Fibroblast of the aortic adventitia (primary cell): ENCODE measurements around the gene TP53I3. TPM values are rescaled to one million over a fixed set of nuclear protein-coding genes. Genes with fewer than 3 reads are reported as not detected.
"Not testable (repeated sequence)": the region's sequence is repeated elsewhere in the genome, so short reads cannot be mapped to it uniquely, and the experiment has no call there.

ENCODE experiments used
- DNase-seq: peaks from one replicate; pipeline ENCODE4 v3.0.0-alpha.2; 2010; ENCODE audit warnings: low read depth
- H3K4me3 ChIP-seq: 2 replicates; pipeline ENCODE4 v1.5.1; 2011; ENCODE audit warnings: low read depth, mild to moderate bottlenecking, control low read depth, low read length, moderate library complexity
- CTCF ChIP-seq: IDR thresholded peaks from 2 replicates; pipeline ENCODE4 v1.5.1; 2011; ENCODE audit warnings: mild to moderate bottlenecking, low read length, control low read depth, inconsistent platforms; ENCODE audit not compliant: insufficient read depth
- total RNA-seq: library from RNA; depleted of rRNA; stranded (reverse); fragments of >200 nt; gene quantifications from 2 replicates; pipeline ENCODE4 v1.2.3, GENCODE V29; 2012; ENCODE audit warnings: low replicate concordance

The TP53I3 gene
- total RNA-seq, 1 donor, result 38.7 TPM

- no peak overlapping the region for H3K4me3 ChIP-seq
- no peak for DNase-seq
- TF ChIP-seq CTCF, result no peak
These were observed 18.0 kb upstream of the TP53I3 start for GRCh38 chr2:24102677-24103076.

DNA sequence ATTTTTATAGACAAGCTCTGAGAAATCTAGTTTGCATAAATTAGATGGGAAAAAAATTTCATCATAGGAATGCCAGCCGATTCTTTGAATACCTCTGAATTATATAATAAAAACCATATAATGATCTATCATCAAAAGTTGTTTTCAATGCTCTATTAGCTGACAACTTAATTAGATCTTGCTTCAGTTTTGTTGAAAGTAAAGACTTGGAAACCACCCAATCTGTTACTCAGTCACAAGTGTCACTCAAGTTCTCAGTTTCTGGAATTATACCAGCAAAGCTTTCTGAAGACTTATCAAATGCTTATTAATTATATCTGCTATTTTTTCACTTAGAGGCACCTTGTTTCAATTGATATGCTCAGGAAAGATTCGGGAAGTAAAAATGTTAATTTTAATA, 17.4 kb upstream of the TP53I3 start:
- no peak for DNase-seq
- TF ChIP-seq CTCF, result no peak
- no peak overlapping the region for H3K4me3 ChIP-seq

DNA sequence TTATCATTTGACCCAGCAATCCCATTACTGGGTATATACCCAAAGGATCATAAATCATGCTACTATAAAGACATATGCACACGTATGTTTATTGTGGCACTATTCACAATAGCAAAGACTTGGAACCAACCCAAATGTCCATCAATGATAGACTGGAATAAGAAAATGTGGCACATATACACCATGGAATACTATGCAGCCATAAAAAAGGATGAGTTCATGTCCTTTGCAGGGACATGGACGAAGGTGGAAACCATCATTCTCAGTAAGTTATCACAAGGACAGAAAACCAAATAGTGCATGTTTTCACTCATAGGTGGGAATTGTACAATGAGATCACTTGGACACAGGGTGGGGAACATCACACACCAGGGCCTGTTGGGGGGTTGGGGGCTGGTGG, 16.1 kb upstream of the TP53I3 start:
- not testable (repeated sequence) for DNase-seq, H3K4me3 ChIP-seq

DNA sequence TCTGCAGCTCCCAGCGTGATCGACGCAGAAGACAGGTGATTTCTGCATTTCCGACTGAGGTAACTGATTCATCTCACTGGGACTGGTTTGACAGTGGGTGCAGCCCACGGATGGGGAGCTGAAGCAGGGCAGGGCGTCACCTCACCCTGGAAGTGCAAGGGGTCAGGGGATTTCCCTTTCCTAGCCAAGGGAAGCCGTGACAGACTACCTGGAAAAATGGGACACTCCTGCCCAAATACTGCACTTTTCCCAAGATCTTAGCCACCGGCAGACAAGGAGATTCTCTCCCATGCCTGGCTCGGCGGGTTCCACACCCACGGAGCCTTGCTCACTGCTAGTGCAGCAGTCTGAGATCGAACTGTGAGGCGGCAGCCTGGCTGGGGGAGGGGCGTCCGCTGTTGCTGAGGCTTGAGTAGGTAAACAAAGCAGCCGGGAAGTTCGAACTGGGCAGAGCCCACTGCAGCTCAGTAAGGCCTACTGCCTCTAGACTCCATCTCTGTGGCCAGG, 10.6 kb upstream of the TP53I3 start:
- not testable (repeated sequence) for H3K4me3 ChIP-seq, DNase-seq

- not testable (repeated sequence) for DNase-seq, H3K4me3 ChIP-seq
These were observed 8.6 kb upstream of the TP53I3 start for GRCh38 chr2:24093270-24093669.

DNA sequence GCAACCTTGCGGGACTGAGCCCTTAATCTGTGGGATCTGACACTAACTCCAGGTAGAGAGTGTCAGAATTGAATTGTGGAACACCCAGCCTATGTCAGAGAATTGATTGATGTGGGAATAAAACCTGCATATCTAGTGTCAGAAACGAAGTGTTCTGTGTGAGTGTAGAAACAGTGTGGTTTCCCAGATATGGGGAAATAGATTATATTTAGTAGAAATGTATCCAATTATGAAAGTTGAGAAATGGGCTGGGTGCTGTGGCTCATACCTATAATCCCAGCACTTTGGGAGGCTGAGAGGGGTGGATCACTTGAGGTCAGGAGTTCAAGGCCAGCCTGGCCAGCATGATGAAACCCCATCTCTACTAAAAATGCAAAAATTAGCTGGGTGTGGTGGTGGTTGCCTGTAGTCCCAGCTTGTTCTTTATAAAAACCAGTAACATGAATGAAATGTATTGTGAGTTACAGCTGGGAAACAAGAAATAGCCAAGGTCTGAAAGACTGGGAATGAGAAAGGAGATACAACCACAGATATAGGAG, 4.3 kb upstream of the TP53I3 start:
- TF ChIP-seq CTCF, result no peak
- no peak for DNase-seq
- no peak overlapping the region for H3K4me3 ChIP-seq

DNA sequence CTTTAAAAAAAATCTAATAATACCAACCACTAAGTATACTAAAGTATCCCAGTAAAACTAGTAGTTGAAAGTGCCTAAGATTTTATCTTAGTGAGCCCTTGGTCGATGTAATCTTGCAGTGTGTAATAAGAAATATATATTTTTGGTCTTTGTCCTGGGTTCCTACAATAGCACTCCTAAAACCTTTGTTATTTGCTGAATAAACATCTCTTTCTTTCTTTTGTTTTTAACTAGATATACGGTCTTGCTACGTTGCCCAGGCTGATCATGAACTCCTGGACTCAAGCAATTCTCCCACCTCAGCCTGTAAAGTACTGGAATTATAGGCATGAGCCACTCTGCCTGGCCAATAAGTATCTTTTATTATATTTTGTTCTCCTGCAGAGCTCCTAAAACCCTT, 2.4 kb upstream of the TP53I3 start:
- TF ChIP-seq CTCF, result no peak
- H3K4me3 ChIP-seq, result no peak overlapping the region
- no peak for DNase-seq

GRCh38 chr2:24086241-24086640, 1.6 kb upstream of the TP53I3 start:
- no peak for TF ChIP-seq CTCF
- no peak for DNase-seq
- H3K4me3 ChIP-seq, result no peak overlapping the region

GRCh38 chr2:24085200-24085489, 511 bp upstream of the TP53I3 start:
- TF ChIP-seq CTCF, result no peak
- H3K4me3 ChIP-seq, result peak overlapping the region; percentile 82
- no peak for DNase-seq
